GM12878 (cell line): Measurements from ENCODE around the gene NMUR2. TPM values are rescaled to one million over a fixed set of nuclear protein-coding genes. Genes with fewer than 3 reads are reported as not detected.

Source experiments
- ATAC-seq: fragments of 200-7000 bp; cut with Tn5 transposase; 3 replicates; pipeline ENCODE4 v1.9.1; 2020; ENCODE audit warnings: mild to moderate bottlenecking, moderate library complexity
- BruUV-seq: library from RNA; stranded (reverse); fragments of 400-500 nt; replicated peaks from 2 replicates; lab custom pipeline; 2021; lab: Mats Ljungman, UMichigan
- CTCF ChIA-PET: fragments of 300-600 bp; sonication (Branson Sonifier 250); formaldehyde crosslinking; extraction: SDS; loops from one replicate; lab custom pipeline; 2021; ENCODE audit warnings: inconsistent platforms; lab: Yijun Ruan, JAX
- POLR2A ChIA-PET: fragments of 350-600 bp; formaldehyde crosslinking; extraction: SDS; loops from one replicate; lab custom pipeline; 2021; ENCODE audit warnings: inconsistent platforms; lab: Charles Lee
- RAD21 ChIA-PET: fragments of 300-600 bp; sonication (Branson Sonifier 250); formaldehyde crosslinking; loops from one replicate; lab custom pipeline; 2023; ENCODE audit warnings: antibody characterized with exemption; ENCODE audit not compliant: unreplicated experiment; lab: Charles Lee
- SMC1A ChIA-PET: fragments of 300-600 bp; sonication (Branson Sonifier 250); formaldehyde crosslinking; loops from one replicate; lab custom pipeline; 2023; ENCODE audit not compliant: unreplicated experiment, uncharacterized antibody; lab: Charles Lee
- DNase-seq: peaks from one replicate; pipeline ENCODE4 v3.0.0-alpha.2; 2011; ENCODE audit warnings: low read depth, low spot score
- FAIRE-seq: peaks from 3 replicates; lab custom pipeline; 2011; peaks lifted over from hg19 to GRCh38; lab: Jason Lieb, UNC
- H2AFZ ChIP-seq: 2 replicates; pipeline ENCODE4 v1.6.0; 2011; ENCODE audit warnings: low read depth, low read length, control low read depth; ENCODE audit not compliant: control insufficient read depth
- H3K27ac ChIP-seq: 2 replicates; pipeline ENCODE4 v1.5.1; 2011; ENCODE audit warnings: control low read depth; ENCODE audit not compliant: control insufficient read depth, insufficient read depth
- H3K27me3 ChIP-seq, 2 experiments: replicated peaks in 1 of 2; 2 replicates each; pipeline versions ENCODE4 v1.6.0 to v1.6.1; 2011; ENCODE audit warnings: low read length in 1 of 2; ENCODE audit not compliant: control insufficient read depth in 2 of 2, insufficient read depth in 2 of 2
- H3K36me3 ChIP-seq, 2 experiments: 2 replicates each; pipeline ENCODE4 v1.5.1; 2011; ENCODE audit warnings: low read length in 1 of 2; ENCODE audit not compliant: control insufficient read depth in 2 of 2, insufficient read depth in 2 of 2
- H3K4me1 ChIP-seq: 2 replicates; pipeline ENCODE4 v1.6.1; 2011; ENCODE audit warnings: mild to moderate bottlenecking, low read length, moderate library complexity, mixed read lengths; ENCODE audit not compliant: control insufficient read depth, insufficient read depth
- H3K4me2 ChIP-seq: 2 replicates; pipeline ENCODE4 v1.6.0; 2011; ENCODE audit warnings: control low read depth; ENCODE audit not compliant: control insufficient read depth, insufficient read depth
- H3K4me3 ChIP-seq: fragments of 200-600 bp; sonication (generic); 2 replicates; pipeline ENCODE4 v1.5.1; 2016
- H3K79me2 ChIP-seq: 2 replicates; pipeline ENCODE4 v1.6.0; 2011; ENCODE audit warnings: low read length; ENCODE audit not compliant: control insufficient read depth, insufficient read depth
- H3K9ac ChIP-seq: 2 replicates; pipeline ENCODE4 v1.8.0; 2011; ENCODE audit warnings: low read length, control low read depth, mixed read lengths; ENCODE audit not compliant: control insufficient read depth, insufficient read depth
- H3K9me3 ChIP-seq: replicated peaks from 3 replicates; pipeline ENCODE4 v1.5.1; 2011; ENCODE audit warnings: mild to moderate bottlenecking, low read length; ENCODE audit not compliant: control insufficient read depth, insufficient read depth
- H4K20me1 ChIP-seq: 2 replicates; pipeline ENCODE4 v1.6.0; 2011; ENCODE audit not compliant: control insufficient read depth, insufficient read depth
- BHLHE40 ChIP-seq, 2 experiments: fragments of 450-650 bp in 1 of 2; IDR thresholded peaks; 2 replicates each; pipeline ENCODE4 v1.6.1; 2011 to 2017; ENCODE audit warnings: low read depth in 2 of 2, borderline replicate concordance in 1 of 2, improper control_type of control experiment in 1 of 2, low read length in 1 of 2, mild to moderate bottlenecking in 1 of 2
- CHD1 ChIP-seq: IDR thresholded peaks from 2 replicates; pipeline ENCODE4 v1.6.1; 2012; ENCODE audit warnings: low read depth, low read length, improper control_type of control experiment
- CHD4 ChIP-seq: fragments of 200-600 bp; sonication (generic); IDR thresholded peaks from 2 replicates; pipeline ENCODE4 v1.6.1; 2016; ENCODE audit warnings: mild to moderate bottlenecking
- EGR1 ChIP-seq, 2 experiments: IDR thresholded peaks; 1 replicate in 1 of 2; 2 replicates in 1 of 2; pipeline ENCODE4 v1.6.1; 2011 to 2012; ENCODE audit warnings: low read depth in 2 of 2, low read length in 2 of 2, borderline replicate concordance in 1 of 2, mild to moderate bottlenecking in 1 of 2, moderate library complexity in 1 of 2
- FOXK2 ChIP-seq: fragments of 450-650 bp; IDR thresholded peaks from 2 replicates; pipeline ENCODE4 v1.6.1; 2017; ENCODE audit warnings: mild to moderate bottlenecking, moderate library complexity
- HCFC1 ChIP-seq: fragments of 150-350 bp; IDR thresholded peaks from 2 replicates; pipeline ENCODE4 v1.6.1; 2014; ENCODE audit warnings: low read length
- NFYA ChIP-seq: IDR thresholded peaks from 2 replicates; pipeline ENCODE4 v1.6.1; 2011; ENCODE audit warnings: low read depth, mild to moderate bottlenecking, low read length, improper control_type of control experiment, borderline replicate concordance
- NR2C1 ChIP-seq: fragments of 450-650 bp; IDR thresholded peaks from 2 replicates; pipeline ENCODE4 v1.6.1; 2017; ENCODE audit warnings: antibody characterized with exemption, mild to moderate bottlenecking, moderate library complexity
- PKNOX1 ChIP-seq: fragments of 450-650 bp; IDR thresholded peaks from 2 replicates; pipeline ENCODE4 v1.6.1; 2016; ENCODE audit warnings: mild to moderate bottlenecking
- RBBP5 ChIP-seq: fragments of 200-600 bp; sonication (generic); conservative IDR thresholded peaks from 2 replicates; pipeline ENCODE4 v1.6.1; 2016
- RUNX3 ChIP-seq: IDR thresholded peaks from 2 replicates; pipeline ENCODE4 v1.6.1; 2012; ENCODE audit warnings: low read length, inconsistent platforms
- TCF7 ChIP-seq: IDR thresholded peaks from 2 replicates; pipeline ENCODE4 v1.6.1; 2014; ENCODE audit warnings: antibody characterized with exemption, borderline replicate concordance
- ZNF687 ChIP-seq: fragments of 450-650 bp; IDR thresholded peaks from 2 replicates; pipeline ENCODE4 v1.6.1; 2017; ENCODE audit warnings: mild to moderate bottlenecking, moderate library complexity
- WGBS: methylation state at CpG from one replicate; pipeline ENCODE4 v1.1.6; 2016; ENCODE audit warnings: low lambda C conversion rate; ENCODE audit not compliant: insufficient replicate concordance, insufficient coverage; ENCODE audit errors: missing lambda C conversion rate; 5-methylcytosine and 5-hydroxymethylcytosine counted together
- in situ Hi-C: fragments of 300-500 bp; cut with MboI; formaldehyde crosslinking; loops from 9 replicates; pipeline ENCODE4 v1.14.3; 2018; ENCODE audit warnings: mixed read lengths
- intact Hi-C: fragments of 100-400 bp; cut with micrococcal nuclease; formaldehyde crosslinking; loops from one replicate; pipeline ENCODE4 v1.14.2; 2022; ENCODE audit not compliant: unreplicated experiment
- polyA plus RNA-seq, 11 experiments: library from polyadenylated mRNA; depleted of rRNA in 4 of 11; unstranded in 6 of 11; stranded (reverse) in 5 of 11; fragments of >200 nt; fragmentation: Nextera tagmentation in 4 of 11; fragmentation: Illumina TruSeq in 1 of 11; extraction: Ambion mirVana in 4 of 11; extraction: Trizol in 1 of 11; gene quantifications; 1 replicate in 1 of 11; 2 replicates in 10 of 11; pipeline versions ENCODE4 v1.2.1 to v1.2.3, GENCODE V29; 2011 to 2016; ENCODE audit warnings: inconsistent platforms in 2 of 11, missing spikeins in 2 of 11, low read depth in 1 of 11
- total RNA-seq, 4 experiments: library from RNA; depleted of rRNA in 3 of 4; stranded (reverse); fragments of >200 nt in 3 of 4; fragmentation: Illumina TruSeq in 1 of 4; extraction: Trizol in 1 of 4; gene quantifications; 2 replicates each; pipeline versions ENCODE4 v1.2.1 to v1.2.3, GENCODE V29; 2013 to 2021
- TF ChIP-seq, protein P1 (sequence below): fragments of 450-650 bp; IDR thresholded peaks from 2 replicates; pipeline ENCODE4 v1.6.1; 2017; ENCODE audit warnings: mild to moderate bottlenecking, low read depth, inconsistent platforms; ENCODE audit not compliant: poor library complexity, severe bottlenecking

Gene NMUR2
- total and polyA plus RNA-seq, 10 of the 15 experiments (the other 5 are each of a cell fraction or from before 2014, with no cell fraction given) = 0.06 to 0.11 (median 0.06) TPM; not detected in 7

- in situ Hi-C loops (no loop called here), intact Hi-C loops (no loop called here)
- ChIA-PET RAD21 (interaction anchor here (1.1 kb wide), 1 partner anchor 59 kb away, joined by 3 read pairs; no protein-coding TSS in a partner anchor), SMC1A (no interaction called here), POLR2A (no interaction called here), CTCF (interaction anchor here (1.0 kb wide), 1 partner anchor 64 kb away, joined by 3 read pairs; no protein-coding TSS in a partner anchor)
- H3K9ac ChIP-seq = no peak overlapping the region
- DNase-seq (peak; percentile 33), ATAC-seq (peak; percentile 95), FAIRE-seq (no peak)
- H2AFZ ChIP-seq = peak overlapping the region; percentile 49; the same call in 1 of the 2 replicates
- no peak overlapping the region for H3K4me3 ChIP-seq
- WGBS = 0% methylated on average over 1 of the region's 1 CpG
- H3K79me2 ChIP-seq = no peaks in the 10 kb centered on the region
- no peaks in the 10 kb centered on the region for H3K9me3 ChIP-seq
- no peaks in the 10 kb centered on the region for H4K20me1 ChIP-seq
- no peaks in the 10 kb centered on the region for H3K27me3 ChIP-seq
- no peaks in the 10 kb centered on the region for H3K4me1 ChIP-seq
- no peak for TF ChIP-seq RBBP5
- TF ChIP-seq HCFC1 = no peak
- TF ChIP-seq PKNOX1 = 0 out of 2 replicates have a peak, but pooled peaks have one; percentile 19
- no peak for TF ChIP-seq CHD4
- no peak for TF ChIP-seq EGR1 (IDR thresholded peaks at IDR 0.05; ENCODE audit: borderline replicate concordance in 1 of 2, low read depth in 2 of 2, low read length in 2 of 2)
- no peak for TF ChIP-seq NFYA
- TF ChIP-seq TCF7 = no peak
- 0 out of 2 replicates have a peak, but pooled peaks have one; percentile 25 for TF ChIP-seq RUNX3
- TF ChIP-seq, protein P1, sequence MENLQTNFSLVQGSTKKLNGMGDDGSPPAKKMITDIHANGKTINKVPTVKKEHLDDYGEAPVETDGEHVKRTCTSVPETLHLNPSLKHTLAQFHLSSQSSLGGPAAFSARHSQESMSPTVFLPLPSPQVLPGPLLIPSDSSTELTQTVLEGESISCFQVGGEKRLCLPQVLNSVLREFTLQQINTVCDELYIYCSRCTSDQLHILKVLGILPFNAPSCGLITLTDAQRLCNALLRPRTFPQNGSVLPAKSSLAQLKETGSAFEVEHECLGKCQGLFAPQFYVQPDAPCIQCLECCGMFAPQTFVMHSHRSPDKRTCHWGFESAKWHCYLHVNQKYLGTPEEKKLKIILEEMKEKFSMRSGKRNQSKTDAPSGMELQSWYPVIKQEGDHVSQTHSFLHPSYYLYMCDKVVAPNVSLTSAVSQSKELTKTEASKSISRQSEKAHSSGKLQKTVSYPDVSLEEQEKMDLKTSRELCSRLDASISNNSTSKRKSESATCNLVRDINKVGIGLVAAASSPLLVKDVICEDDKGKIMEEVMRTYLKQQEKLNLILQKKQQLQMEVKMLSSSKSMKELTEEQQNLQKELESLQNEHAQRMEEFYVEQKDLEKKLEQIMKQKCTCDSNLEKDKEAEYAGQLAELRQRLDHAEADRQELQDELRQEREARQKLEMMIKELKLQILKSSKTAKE = no peak
- peak; percentile 35; the same call in 1 of the 2 replicates for TF ChIP-seq ZNF687
- no peak for TF ChIP-seq NR2C1
- no peak for TF ChIP-seq CHD1
- peak; percentile 15; the same call in 1 of the 2 replicates for TF ChIP-seq FOXK2
- TF ChIP-seq BHLHE40 (IDR thresholded peaks at IDR 0.05; ENCODE audit: borderline replicate concordance in 1 of 2, low read depth in 2 of 2, low read length in 1 of 2) = 0 out of 4 replicates have a peak, but pooled peaks of 1 of the 2 experiments have one; percentile 14
- H3K4me2 ChIP-seq = no peak overlapping the region
- no peak overlapping the region for H3K27ac ChIP-seq
- H3K36me3 ChIP-seq = no peaks in the 10 kb centered on the region
- no TSS peak for BruUV-seq
Observed at GRCh38 chr5:152397581-152397980, 7.5 kb downstream of the NMUR2 start.
